ENCODE measurements around the gene KLKB1.
"Not testable (repeated sequence)": the region's sequence is repeated elsewhere in the genome, so short reads cannot be mapped to it uniquely, and the experiment has no call there.

KLKB1 gene

DNA sequence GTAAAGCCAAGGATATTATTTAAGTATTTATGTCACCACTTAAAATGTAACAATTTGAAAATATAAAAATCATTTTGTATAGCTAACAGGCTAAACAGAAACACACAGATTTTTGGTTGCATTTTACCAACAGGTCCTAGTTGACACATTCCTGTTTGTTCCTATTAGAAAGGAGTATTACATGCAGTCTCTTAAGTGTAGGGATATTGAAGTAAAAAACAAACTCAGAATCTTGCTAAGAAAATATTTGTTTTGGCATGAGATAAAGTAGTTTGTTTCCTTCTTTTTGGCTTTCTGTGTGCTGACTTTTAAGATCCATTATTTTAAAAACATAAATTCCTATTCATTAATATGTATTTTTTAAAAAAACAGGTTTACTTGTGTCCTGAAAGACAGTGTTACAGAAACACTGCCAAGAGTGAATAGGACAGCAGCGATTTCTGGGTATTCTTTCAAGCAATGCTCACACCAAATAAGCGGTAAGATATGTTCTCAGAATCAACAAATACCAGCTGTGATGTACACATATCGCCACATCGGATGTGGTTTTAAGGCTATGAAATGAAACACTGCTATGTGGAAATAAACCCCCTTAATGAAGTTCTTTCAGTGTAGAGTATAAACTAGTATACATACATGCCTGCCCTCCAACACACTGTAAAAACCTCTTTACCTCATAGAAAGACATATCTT lies 45.5 kb downstream of the KLKB1 start:
- no peak for DNase-seq (ENCODE audit: low read depth)
- no peak overlapping the region for H3K4me3 ChIP-seq (ENCODE audit: control insufficient read depth, low read depth, low read length)

DNA sequence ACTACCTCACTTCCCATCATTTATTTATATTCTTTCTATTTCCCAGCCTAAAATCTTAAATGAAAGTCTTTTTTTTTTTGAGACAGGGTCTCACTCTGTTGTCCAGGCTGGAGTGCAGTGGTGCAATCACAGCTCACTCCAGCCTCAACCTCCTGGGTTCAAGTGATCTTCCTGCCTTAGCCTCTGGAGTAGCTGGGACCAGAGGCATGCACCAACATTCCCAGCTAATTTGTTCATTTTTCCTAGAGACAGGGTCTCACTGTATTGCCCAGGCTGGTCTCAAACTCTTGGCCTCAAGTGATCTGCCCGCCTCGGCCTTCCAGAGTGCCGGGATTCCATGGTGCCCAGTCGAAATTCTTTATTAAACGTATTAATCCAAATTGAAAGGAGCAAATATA lies 46.1 kb downstream of the KLKB1 start:
- not testable (repeated sequence) for H3K4me3 ChIP-seq (ENCODE audit: control insufficient read depth, low read depth, low read length); DNase-seq (ENCODE audit: low read depth)

More for the DNA sequence above, 45.5 kb downstream of the KLKB1 start:
- TF ChIP-seq, protein P1, sequence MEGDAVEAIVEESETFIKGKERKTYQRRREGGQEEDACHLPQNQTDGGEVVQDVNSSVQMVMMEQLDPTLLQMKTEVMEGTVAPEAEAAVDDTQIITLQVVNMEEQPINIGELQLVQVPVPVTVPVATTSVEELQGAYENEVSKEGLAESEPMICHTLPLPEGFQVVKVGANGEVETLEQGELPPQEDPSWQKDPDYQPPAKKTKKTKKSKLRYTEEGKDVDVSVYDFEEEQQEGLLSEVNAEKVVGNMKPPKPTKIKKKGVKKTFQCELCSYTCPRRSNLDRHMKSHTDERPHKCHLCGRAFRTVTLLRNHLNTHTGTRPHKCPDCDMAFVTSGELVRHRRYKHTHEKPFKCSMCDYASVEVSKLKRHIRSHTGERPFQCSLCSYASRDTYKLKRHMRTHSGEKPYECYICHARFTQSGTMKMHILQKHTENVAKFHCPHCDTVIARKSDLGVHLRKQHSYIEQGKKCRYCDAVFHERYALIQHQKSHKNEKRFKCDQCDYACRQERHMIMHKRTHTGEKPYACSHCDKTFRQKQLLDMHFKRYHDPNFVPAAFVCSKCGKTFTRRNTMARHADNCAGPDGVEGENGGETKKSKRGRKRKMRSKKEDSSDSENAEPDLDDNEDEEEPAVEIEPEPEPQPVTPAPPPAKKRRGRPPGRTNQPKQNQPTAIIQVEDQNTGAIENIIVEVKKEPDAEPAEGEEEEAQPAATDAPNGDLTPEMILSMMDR (conservative IDR thresholded peaks at IDR 0.05; ENCODE audit: control insufficient read depth, insufficient read depth, low read depth, low read length), result no peak

DNA sequence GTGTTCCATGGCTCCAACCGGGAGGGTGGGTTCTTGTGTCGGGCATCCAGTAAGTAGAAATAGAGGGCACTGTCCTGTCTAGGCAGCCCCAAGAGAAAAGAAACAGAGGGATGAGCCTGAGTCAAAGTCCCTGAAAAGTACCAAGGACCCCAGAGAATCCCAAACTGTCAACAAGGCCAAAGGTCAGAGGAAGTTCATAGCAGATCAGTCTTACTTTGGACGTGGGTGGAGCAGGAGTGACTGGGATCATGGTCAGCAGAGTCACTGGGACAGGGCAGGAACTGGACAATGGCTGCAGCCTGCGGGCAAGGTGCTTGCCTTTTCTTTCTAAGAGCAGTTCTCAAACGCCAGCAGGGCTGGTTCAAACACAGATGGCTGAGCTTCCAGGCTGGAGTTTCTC lies 56.0 kb downstream of the KLKB1 start:
- DNase-seq (ENCODE audit: low read depth), result no peak
- no peak overlapping the region for H3K4me3 ChIP-seq (ENCODE audit: control insufficient read depth, low read depth, low read length)
- TF ChIP-seq, protein P1 (conservative IDR thresholded peaks at IDR 0.05; ENCODE audit: control insufficient read depth, insufficient read depth, low read depth, low read length), result no peak

DNA sequence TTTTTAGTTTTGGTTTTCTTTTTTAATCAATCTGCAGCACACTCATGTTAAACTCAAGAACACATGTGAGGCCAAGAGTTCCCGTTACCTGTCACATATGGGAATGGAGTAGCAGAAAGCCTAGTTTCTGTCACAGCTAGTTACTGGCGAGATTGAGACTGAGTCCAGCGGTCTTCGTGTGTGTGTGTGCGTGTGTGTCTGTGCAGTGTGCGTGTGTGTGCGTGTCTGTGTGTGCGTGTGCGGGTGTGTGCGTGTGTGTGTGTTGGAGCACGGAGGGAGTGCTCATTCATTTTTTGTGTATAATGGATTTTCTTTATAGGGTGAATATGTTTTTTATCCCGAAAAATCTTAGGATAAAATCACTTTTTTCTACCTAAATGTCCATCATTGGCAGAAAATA lies 57.8 kb downstream of the KLKB1 start:
- DNase-seq (ENCODE audit: low read depth), result no peak
- H3K4me3 ChIP-seq (ENCODE audit: control insufficient read depth, low read depth, low read length), result no peak overlapping the region
- TF ChIP-seq, protein P1 (conservative IDR thresholded peaks at IDR 0.05; ENCODE audit: control insufficient read depth, insufficient read depth, low read depth, low read length), result no peak

DNA sequence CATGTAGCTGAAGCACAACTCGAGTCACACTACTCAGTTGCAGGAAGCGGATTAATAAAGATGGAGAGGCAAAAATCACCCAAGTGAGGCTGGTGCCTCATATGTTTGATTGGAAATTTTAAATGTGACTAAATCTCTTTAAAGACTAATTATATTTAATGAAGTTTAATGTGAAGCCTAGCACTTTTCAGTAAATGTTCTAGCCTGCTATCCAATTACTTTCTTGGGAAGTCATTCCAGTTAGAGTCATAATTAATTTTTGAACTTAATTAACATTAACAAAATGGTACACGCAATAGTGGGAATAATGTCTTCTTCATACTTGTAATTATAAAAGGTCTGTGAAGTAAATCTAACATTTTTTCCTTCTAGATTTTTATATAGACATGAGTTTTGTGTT lies 59.3 kb downstream of the KLKB1 start:
- no peak for DNase-seq (ENCODE audit: low read depth)
- TF ChIP-seq, protein P1 (conservative IDR thresholded peaks at IDR 0.05; ENCODE audit: control insufficient read depth, insufficient read depth, low read depth, low read length), result no peak
- H3K4me3 ChIP-seq (ENCODE audit: control insufficient read depth, low read depth, low read length), result no peak overlapping the region

DNA sequence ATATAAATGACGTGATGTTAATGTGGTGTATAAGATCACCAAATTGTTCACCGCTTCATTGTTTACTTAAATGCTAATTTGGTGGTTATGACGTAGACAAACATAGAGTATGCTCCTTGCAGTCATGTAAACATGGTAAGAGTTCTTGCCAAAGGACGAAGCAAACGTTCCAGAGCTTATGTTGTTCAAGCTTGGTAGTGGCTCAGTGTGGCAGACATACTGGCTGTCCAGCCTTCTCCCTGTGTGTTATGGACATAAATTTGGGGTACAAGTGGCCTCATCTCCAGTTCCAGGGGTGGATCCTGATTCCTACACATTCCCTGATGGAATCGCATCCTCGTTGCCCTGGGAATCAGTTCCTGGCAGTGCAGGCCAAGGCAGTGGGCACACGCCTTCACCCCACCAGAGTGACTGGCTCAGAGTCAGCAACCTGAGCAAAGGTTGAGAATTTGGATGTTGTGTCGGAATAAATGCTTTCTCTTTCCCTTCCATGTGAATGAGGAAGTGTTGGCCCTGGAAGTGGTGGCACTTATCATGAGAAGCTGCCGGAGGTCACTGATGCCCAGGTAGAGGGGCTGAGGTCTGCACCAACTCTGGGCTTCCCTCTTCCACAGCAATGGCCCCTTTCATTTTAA lies 64.1 kb downstream of the KLKB1 start:
- H3K4me3 ChIP-seq (ENCODE audit: control insufficient read depth, low read depth, low read length), result no peak overlapping the region
- DNase-seq (ENCODE audit: low read depth), result no peak
- TF ChIP-seq, protein P1 (conservative IDR thresholded peaks at IDR 0.05; ENCODE audit: control insufficient read depth, insufficient read depth, low read depth, low read length), result no peak

DNA sequence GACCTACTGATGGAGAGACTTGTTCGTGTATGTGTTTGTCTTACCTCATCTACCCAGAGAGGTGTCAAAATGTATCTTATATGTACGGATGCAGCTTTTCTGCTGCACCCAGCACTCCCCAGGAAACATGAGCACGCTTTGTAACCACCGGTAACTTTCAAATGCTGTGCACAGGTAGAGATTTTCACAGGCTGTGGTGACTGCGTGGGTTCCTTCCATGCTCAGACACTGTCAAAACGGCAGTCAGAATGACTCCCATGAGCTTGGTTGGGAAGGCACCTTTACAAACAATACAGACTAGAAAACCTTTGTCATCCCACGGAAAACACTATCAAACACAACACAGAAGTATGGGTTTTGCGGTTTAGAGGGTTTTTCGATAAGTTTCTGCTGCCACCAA lies 66.9 kb downstream of the KLKB1 start:
- TF ChIP-seq, protein P1 (conservative IDR thresholded peaks at IDR 0.05; ENCODE audit: control insufficient read depth, insufficient read depth, low read depth, low read length), result no peak
- no peak overlapping the region for H3K4me3 ChIP-seq (ENCODE audit: control insufficient read depth, low read depth, low read length)
- DNase-seq (ENCODE audit: low read depth), result no peak

Measured in fibroblast of mammary gland (primary cell).